Measurements from ENCODE around the gene JMJD1C.
"Not testable (repeated sequence)": the region's sequence is repeated elsewhere in the genome, so short reads cannot be mapped to it uniquely, and the experiment has no call there.

GRCh38 chr10:63153868-63154545 is 311.8 kb downstream of the JMJD1C start:
- TF ChIP-seq, protein P1, sequence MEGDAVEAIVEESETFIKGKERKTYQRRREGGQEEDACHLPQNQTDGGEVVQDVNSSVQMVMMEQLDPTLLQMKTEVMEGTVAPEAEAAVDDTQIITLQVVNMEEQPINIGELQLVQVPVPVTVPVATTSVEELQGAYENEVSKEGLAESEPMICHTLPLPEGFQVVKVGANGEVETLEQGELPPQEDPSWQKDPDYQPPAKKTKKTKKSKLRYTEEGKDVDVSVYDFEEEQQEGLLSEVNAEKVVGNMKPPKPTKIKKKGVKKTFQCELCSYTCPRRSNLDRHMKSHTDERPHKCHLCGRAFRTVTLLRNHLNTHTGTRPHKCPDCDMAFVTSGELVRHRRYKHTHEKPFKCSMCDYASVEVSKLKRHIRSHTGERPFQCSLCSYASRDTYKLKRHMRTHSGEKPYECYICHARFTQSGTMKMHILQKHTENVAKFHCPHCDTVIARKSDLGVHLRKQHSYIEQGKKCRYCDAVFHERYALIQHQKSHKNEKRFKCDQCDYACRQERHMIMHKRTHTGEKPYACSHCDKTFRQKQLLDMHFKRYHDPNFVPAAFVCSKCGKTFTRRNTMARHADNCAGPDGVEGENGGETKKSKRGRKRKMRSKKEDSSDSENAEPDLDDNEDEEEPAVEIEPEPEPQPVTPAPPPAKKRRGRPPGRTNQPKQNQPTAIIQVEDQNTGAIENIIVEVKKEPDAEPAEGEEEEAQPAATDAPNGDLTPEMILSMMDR (IDR thresholded peaks at IDR 0.05; ENCODE audit: extremely low read depth in 1 of 2, insufficient read depth in 1 of 2, low read depth in 1 of 2, low read length in 2 of 2), result not testable (repeated sequence)
- TF ChIP-seq POLR2A (IDR thresholded peaks at IDR 0.05; ENCODE audit: low read depth, low read length); POLR2AphosphoS5 (IDR thresholded peaks at IDR 0.05; ENCODE audit: insufficient read depth, low read depth, low read length); EZH2 (IDR thresholded peaks at IDR 0.05; ENCODE audit: borderline replicate concordance, low read depth, low read length, severe bottlenecking); FOS (IDR thresholded peaks at IDR 0.05; ENCODE audit: borderline replicate concordance, insufficient read depth, low read length); MYC (IDR thresholded peaks at IDR 0.05; ENCODE audit: low read depth, low read length); GATA2 (IDR thresholded peaks at IDR 0.05; ENCODE audit: insufficient read depth, insufficient read length, low read depth, low read length); JUN (IDR thresholded peaks at IDR 0.05; ENCODE audit: borderline replicate concordance, insufficient read depth, insufficient read length, low read depth): not testable (repeated sequence)
- TF ChIP-seq, protein P2, sequence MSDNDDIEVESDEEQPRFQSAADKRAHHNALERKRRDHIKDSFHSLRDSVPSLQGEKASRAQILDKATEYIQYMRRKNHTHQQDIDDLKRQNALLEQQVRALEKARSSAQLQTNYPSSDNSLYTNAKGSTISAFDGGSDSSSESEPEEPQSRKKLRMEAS (IDR thresholded peaks at IDR 0.05; ENCODE audit: insufficient read depth, insufficient read length), result not testable (repeated sequence)

All from endothelial cell of umbilical vein (primary cell).